GM10266 (cell line): ENCODE results near the gene ENTPD1.
"Not testable (repeated sequence)": the region's sequence is repeated elsewhere in the genome, so short reads cannot be mapped to it uniquely, and the experiment has no call there.

ENCODE experiments used
- DNase-seq: peaks from one replicate; pipeline ENCODE4 v3.0.0; 2012; ENCODE audit errors: extremely low spot score
- CTCF ChIP-seq: IDR thresholded peaks from 2 replicates; pipeline ENCODE4 v1.5.1; 2012; ENCODE audit warnings: mild to moderate bottlenecking, low read depth; ENCODE audit not compliant: control insufficient read depth, insufficient read depth; ENCODE audit errors: missing control alignments

Gene ENTPD1

GRCh38 chr10:95792211-95792780 is 36.3 kb downstream of the ENTPD1 start:
- TF ChIP-seq CTCF: no peak
- DNase-seq: no peak

- TF ChIP-seq CTCF: no peak
- no peak for DNase-seq
Observed at GRCh38 chr10:95792874-95793285, 36.9 kb downstream of the ENTPD1 start.

- DNase-seq: no peak
Observed at GRCh38 chr10:95793401-95794045, 37.6 kb downstream of the ENTPD1 start.

GRCh38 chr10:95794195-95794594 is 38.2 kb downstream of the ENTPD1 start:
- no peak for DNase-seq

More at GRCh38 chr10:95793401-95794045, 37.6 kb downstream of the ENTPD1 start:
- no peak for TF ChIP-seq CTCF

GRCh38 chr10:95795602-95796001 is 39.6 kb downstream of the ENTPD1 start:
- no peak for TF ChIP-seq CTCF
- DNase-seq: no peak

More at GRCh38 chr10:95794195-95794594, 38.2 kb downstream of the ENTPD1 start:
- no peak for TF ChIP-seq CTCF

GRCh38 chr10:95796504-95796903 is 40.5 kb downstream of the ENTPD1 start:
- DNase-seq: no peak
- no peak for TF ChIP-seq CTCF

- no peak for TF ChIP-seq CTCF
- no peak for DNase-seq
Observed at GRCh38 chr10:95798096-95798855, 42.3 kb downstream of the ENTPD1 start.

- DNase-seq: not testable (repeated sequence)
Observed at GRCh38 chr10:95800286-95800685, 44.3 kb downstream of the ENTPD1 start.

GRCh38 chr10:95806687-95807380 is 50.9 kb downstream of the ENTPD1 start:
- not testable (repeated sequence) for DNase-seq
